NCI-H1048 (cell line): ENCODE results near the gene ELP4.

Experiments
- DNase-seq: peaks from one replicate; lab custom pipeline; 2025; lab: John Stamatoyannopoulos, UW

The ELP4 gene

GRCh38 chr11:31824332-31824878 lies 314.8 kb downstream of the ELP4 start:
- DNase-seq: no peak

GRCh38 chr11:31824879-31825837 lies 315.6 kb downstream of the ELP4 start:
- DNase-seq: no peak

GRCh38 chr11:31825838-31826484 lies 316.4 kb downstream of the ELP4 start:
- no peak for DNase-seq

- DNase-seq: no peak
These were observed 317.2 kb downstream of the ELP4 start for GRCh38 chr11:31826536-31827438.

GRCh38 chr11:31827455-31828206 lies 318.1 kb downstream of the ELP4 start:
- no peak for DNase-seq

- no peak for DNase-seq
These were observed 318.6 kb downstream of the ELP4 start for GRCh38 chr11:31828217-31828616.

GRCh38 chr11:31830406-31830805 lies 320.8 kb downstream of the ELP4 start:
- no peak for DNase-seq

- DNase-seq: no peak
These were observed 324.7 kb downstream of the ELP4 start for GRCh38 chr11:31834237-31834636.
